ENCODE data around the gene C4orf50. TPM values are rescaled to one million over a fixed set of nuclear protein-coding genes. Genes with fewer than 3 reads are reported as not detected.

Gene C4orf50
- total and polyA plus RNA-seq, 2 experiments from 2014 or later: 0.06 to 0.31 TPM

DNA sequence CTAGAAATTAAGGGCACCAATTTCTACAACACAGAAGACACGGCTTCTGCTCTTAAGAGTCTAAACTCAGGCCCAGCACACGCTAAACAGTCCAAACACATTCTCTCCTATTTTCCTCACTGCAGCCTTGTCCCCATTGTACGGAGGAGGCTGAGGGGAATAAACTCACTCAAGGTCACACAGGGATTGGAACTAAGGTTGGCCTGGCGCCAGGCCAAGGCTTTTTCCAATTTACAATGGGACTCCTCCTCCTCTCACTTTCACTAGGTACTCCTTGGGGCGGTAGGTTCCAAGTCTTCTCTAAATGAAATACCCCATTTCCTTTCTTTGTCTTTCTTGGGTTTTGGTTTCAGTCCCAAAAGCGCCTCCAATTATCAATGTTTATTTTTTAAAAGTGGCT, 76.6 kb downstream of the C4orf50 start (continued):
- TF ChIP-seq CREB1 (CRISPR knock-in tag; IDR thresholded peaks at IDR 0.05; ENCODE audit: low read depth) (no peak), POLR2AphosphoS5 (IDR thresholded peaks at IDR 0.05; ENCODE audit: low read depth) (no peak), EZH2phosphoT487 (IDR thresholded peaks at IDR 0.05; ENCODE audit: unreplicated experiment) (no peak), EZH2 (IDR thresholded peaks at IDR 0.05; ENCODE audit: low read depth, unreplicated experiment) (no peak), STAT1 (IDR thresholded peaks at IDR 0.05; ENCODE audit: unreplicated experiment) (no peak)
- TF ChIP-seq, protein P1, sequence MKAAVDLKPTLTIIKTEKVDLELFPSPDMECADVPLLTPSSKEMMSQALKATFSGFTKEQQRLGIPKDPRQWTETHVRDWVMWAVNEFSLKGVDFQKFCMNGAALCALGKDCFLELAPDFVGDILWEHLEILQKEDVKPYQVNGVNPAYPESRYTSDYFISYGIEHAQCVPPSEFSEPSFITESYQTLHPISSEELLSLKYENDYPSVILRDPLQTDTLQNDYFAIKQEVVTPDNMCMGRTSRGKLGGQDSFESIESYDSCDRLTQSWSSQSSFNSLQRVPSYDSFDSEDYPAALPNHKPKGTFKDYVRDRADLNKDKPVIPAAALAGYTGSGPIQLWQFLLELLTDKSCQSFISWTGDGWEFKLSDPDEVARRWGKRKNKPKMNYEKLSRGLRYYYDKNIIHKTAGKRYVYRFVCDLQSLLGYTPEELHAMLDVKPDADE (IDR thresholded peaks at IDR 0.05): no peak
- TF ChIP-seq, protein P2, sequence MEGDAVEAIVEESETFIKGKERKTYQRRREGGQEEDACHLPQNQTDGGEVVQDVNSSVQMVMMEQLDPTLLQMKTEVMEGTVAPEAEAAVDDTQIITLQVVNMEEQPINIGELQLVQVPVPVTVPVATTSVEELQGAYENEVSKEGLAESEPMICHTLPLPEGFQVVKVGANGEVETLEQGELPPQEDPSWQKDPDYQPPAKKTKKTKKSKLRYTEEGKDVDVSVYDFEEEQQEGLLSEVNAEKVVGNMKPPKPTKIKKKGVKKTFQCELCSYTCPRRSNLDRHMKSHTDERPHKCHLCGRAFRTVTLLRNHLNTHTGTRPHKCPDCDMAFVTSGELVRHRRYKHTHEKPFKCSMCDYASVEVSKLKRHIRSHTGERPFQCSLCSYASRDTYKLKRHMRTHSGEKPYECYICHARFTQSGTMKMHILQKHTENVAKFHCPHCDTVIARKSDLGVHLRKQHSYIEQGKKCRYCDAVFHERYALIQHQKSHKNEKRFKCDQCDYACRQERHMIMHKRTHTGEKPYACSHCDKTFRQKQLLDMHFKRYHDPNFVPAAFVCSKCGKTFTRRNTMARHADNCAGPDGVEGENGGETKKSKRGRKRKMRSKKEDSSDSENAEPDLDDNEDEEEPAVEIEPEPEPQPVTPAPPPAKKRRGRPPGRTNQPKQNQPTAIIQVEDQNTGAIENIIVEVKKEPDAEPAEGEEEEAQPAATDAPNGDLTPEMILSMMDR (conservative IDR thresholded peaks at IDR 0.05; ENCODE audit: low read depth in 2 of 2): no peak
- TF ChIP-seq, protein P3, sequence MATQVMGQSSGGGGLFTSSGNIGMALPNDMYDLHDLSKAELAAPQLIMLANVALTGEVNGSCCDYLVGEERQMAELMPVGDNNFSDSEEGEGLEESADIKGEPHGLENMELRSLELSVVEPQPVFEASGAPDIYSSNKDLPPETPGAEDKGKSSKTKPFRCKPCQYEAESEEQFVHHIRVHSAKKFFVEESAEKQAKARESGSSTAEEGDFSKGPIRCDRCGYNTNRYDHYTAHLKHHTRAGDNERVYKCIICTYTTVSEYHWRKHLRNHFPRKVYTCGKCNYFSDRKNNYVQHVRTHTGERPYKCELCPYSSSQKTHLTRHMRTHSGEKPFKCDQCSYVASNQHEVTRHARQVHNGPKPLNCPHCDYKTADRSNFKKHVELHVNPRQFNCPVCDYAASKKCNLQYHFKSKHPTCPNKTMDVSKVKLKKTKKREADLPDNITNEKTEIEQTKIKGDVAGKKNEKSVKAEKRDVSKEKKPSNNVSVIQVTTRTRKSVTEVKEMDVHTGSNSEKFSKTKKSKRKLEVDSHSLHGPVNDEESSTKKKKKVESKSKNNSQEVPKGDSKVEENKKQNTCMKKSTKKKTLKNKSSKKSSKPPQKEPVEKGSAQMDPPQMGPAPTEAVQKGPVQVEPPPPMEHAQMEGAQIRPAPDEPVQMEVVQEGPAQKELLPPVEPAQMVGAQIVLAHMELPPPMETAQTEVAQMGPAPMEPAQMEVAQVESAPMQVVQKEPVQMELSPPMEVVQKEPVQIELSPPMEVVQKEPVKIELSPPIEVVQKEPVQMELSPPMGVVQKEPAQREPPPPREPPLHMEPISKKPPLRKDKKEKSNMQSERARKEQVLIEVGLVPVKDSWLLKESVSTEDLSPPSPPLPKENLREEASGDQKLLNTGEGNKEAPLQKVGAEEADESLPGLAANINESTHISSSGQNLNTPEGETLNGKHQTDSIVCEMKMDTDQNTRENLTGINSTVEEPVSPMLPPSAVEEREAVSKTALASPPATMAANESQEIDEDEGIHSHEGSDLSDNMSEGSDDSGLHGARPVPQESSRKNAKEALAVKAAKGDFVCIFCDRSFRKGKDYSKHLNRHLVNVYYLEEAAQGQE (IDR thresholded peaks at IDR 0.05; ENCODE audit: unreplicated experiment): no peak

DNA sequence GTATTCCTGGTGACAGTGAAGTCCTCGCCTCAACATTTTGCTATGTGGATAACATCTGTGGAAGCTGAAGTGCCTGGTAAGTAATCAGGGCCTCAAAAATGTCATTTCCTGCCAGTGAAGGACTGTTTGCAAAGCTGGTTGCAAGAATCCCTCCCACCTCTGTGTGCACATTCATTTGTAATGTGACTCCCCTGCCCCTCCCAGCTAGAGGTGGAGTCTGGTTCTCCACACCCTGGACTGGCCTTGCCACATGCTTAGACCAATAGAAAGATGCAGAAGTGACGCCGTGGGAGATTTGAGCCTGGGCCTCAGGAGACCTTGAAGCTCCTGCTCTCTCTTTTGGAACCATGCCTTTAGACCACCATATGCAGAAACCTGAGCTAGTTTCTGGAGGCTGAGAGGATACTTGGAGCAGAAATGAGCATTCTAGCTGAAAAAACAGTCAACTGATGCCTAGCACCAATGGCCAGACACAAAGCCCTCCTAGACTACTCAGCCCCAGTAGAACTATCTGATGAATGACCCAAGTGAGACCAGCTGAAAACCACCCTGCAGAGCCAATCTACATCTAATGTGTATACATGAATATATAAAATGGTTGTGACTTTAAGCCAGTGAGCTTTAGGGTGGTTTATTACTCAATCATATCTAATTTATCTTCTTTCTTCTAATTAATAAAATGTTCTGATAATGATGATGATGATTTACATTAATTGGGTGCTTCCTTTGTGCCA, 77.6 kb downstream of the C4orf50 start:
- ATAC-seq (peak; percentile 68), DNase-seq (ENCODE audit: low spot score) (peak; percentile 44)
- peak; percentile 91 for TF ChIP-seq ZNF331 (CRISPR knock-in tag; IDR thresholded peaks at IDR 0.05; ENCODE audit: low read depth)
- TF ChIP-seq, protein P4, sequence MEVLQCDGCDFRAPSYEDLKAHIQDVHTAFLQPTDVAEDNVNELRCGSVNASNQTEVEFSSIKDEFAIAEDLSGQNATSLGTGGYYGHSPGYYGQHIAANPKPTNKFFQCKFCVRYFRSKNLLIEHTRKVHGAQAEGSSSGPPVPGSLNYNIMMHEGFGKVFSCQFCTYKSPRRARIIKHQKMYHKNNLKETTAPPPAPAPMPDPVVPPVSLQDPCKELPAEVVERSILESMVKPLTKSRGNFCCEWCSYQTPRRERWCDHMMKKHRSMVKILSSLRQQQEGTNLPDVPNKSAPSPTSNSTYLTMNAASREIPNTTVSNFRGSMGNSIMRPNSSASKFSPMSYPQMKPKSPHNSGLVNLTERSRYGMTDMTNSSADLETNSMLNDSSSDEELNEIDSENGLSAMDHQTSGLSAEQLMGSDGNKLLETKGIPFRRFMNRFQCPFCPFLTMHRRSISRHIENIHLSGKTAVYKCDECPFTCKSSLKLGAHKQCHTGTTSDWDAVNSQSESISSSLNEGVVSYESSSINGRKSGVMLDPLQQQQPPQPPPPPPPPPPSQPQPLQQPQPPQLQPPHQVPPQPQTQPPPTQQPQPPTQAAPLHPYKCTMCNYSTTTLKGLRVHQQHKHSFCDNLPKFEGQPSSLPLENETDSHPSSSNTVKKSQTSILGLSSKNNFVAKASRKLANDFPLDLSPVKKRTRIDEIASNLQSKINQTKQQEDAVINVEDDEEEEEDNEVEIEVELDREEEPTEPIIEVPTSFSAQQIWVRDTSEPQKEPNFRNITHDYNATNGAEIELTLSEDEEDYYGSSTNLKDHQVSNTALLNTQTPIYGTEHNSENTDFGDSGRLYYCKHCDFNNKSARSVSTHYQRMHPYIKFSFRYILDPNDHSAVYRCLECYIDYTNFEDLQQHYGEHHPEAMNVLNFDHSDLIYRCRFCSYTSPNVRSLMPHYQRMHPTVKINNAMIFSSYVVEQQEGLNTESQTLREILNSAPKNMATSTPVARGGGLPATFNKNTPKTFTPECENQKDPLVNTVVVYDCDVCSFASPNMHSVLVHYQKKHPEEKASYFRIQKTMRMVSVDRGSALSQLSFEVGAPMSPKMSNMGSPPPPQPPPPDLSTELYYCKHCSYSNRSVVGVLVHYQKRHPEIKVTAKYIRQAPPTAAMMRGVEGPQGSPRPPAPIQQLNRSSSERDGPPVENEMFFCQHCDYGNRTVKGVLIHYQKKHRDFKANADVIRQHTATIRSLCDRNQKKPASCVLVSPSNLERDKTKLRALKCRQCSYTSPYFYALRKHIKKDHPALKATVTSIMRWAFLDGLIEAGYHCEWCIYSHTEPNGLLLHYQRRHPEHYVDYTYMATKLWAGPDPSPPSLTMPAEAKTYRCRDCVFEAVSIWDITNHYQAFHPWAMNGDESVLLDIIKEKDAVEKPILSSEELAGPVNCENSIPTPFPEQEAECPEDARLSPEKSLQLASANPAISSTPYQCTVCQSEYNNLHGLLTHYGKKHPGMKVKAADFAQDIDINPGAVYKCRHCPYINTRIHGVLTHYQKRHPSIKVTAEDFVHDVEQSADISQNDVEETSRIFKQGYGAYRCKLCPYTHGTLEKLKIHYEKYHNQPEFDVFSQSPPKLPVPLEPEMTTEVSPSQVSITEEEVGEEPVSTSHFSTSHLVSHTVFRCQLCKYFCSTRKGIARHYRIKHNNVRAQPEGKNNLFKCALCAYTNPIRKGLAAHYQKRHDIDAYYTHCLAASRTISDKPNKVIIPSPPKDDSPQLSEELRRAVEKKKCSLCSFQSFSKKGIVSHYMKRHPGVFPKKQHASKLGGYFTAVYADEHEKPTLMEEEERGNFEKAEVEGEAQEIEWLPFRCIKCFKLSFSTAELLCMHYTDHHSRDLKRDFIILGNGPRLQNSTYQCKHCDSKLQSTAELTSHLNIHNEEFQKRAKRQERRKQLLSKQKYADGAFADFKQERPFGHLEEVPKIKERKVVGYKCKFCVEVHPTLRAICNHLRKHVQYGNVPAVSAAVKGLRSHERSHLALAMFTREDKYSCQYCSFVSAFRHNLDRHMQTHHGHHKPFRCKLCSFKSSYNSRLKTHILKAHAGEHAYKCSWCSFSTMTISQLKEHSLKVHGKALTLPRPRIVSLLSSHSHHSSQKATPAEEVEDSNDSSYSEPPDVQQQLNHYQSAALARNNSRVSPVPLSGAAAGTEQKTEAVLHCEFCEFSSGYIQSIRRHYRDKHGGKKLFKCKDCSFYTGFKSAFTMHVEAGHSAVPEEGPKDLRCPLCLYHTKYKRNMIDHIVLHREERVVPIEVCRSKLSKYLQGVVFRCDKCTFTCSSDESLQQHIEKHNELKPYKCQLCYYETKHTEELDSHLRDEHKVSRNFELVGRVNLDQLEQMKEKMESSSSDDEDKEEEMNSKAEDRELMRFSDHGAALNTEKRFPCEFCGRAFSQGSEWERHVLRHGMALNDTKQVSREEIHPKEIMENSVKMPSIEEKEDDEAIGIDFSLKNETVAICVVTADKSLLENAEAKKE (CRISPR knock-in tag; IDR thresholded peaks at IDR 0.05): no peak
- no peaks in the 10 kb centered on the region for H3K36me3 ChIP-seq (ENCODE audit: insufficient read depth)
- H2AFZ ChIP-seq: no peak overlapping the region
- H3K4me3 ChIP-seq: no peak overlapping the region
- no peaks in the 10 kb centered on the region for H3K27me3 ChIP-seq (ENCODE audit: insufficient read depth)
- H3K36me3 Mint-ChIP-seq (ENCODE audit: low read depth): no peaks in the 10 kb centered on the region
- H3K4me1 ChIP-seq (ENCODE audit: insufficient read depth): peaks cover 13% of the 10 kb centered on the region; the same call in 1 of the 2 replicates
- peaks cover 13% of the 10 kb centered on the region for H3K27me3 Mint-ChIP-seq (ENCODE audit: insufficient read depth, low read depth, poor library complexity)
- no peak overlapping the region for H3K27ac ChIP-seq (ENCODE audit: low read depth)
- no peak overlapping the region for H3K4me3 Mint-ChIP-seq
- H3K4me1 Mint-ChIP-seq: peaks cover 15% of the 10 kb centered on the region; the same call in 2 of the 3 replicates
- H3K4me2 ChIP-seq: no peak overlapping the region
- no peaks in the 10 kb centered on the region for H4K20me1 ChIP-seq (replicated peaks; ENCODE audit: insufficient read depth)
- no peaks in the 10 kb centered on the region for H3K79me2 ChIP-seq (replicated peaks; ENCODE audit: insufficient read depth)
- peaks cover 9% of the 10 kb centered on the region; the same call in 2 of the 3 replicates for H3K9me3 Mint-ChIP-seq
- no peak overlapping the region for H3K27ac Mint-ChIP-seq
- no peaks in the 10 kb centered on the region for H3F3A ChIP-seq (replicated peaks; ENCODE audit: low read depth)
- no peaks in the 10 kb centered on the region for H3K9me2 ChIP-seq (ENCODE audit: insufficient read depth)

All from GM23338 (cell line).